HepG2 (cell line): ENCODE measurements around the gene CCL16. TPM values are rescaled to one million over a fixed set of nuclear protein-coding genes. Genes with fewer than 3 reads are reported as not detected.
A peak's percentile ranks its signal among the peaks of the same experiment; 100 is the strongest.

Experiments
- DRAP1 ChIP-seq: IDR thresholded peaks from 2 replicates; pipeline ENCODE4 v1.6.1; 2016; ENCODE audit warnings: missing genetic modification reagents, missing compliant biosample characterization
- E2F2 ChIP-seq: sonication (generic); formaldehyde crosslinking; IDR thresholded peaks from 2 replicates; pipeline ENCODE4 v1.4.0; 2020; ENCODE audit warnings: missing genetic modification reagents, borderline replicate concordance
- GATA4 ChIP-seq: sonication (generic); IDR thresholded peaks from 2 replicates; pipeline ENCODE4 v1.6.1; 2016; ENCODE audit warnings: antibody characterized with exemption, low read depth, borderline replicate concordance
- GZF1 ChIP-seq: sonication (generic); formaldehyde crosslinking; IDR thresholded peaks from 2 replicates; pipeline ENCODE4 v1.5.1; 2020; ENCODE audit warnings: mild to moderate bottlenecking, missing genetic modification reagents
- KDM3A ChIP-seq: IDR thresholded peaks from 2 replicates; pipeline ENCODE4 v1.6.1; 2018; ENCODE audit warnings: low read depth, missing compliant biosample characterization
- KLF12 ChIP-seq: sonication (generic); formaldehyde crosslinking; IDR thresholded peaks from 2 replicates; pipeline ENCODE4 v1.4.0; 2020; ENCODE audit warnings: missing genetic modification reagents, borderline replicate concordance
- KLF16 ChIP-seq, 2 experiments: sonication (generic) in 1 of 2; formaldehyde crosslinking in 1 of 2; IDR thresholded peaks; 2 replicates each; pipeline versions ENCODE4 v1.6.1 to v1.8.0; 2016 to 2023; ENCODE audit warnings: missing genetic modification reagents in 2 of 2, missing compliant biosample characterization in 1 of 2
- MAFK ChIP-seq, 2 experiments: IDR thresholded peaks in 1 of 2; conservative IDR thresholded peaks in 1 of 2; 2 replicates each; pipeline ENCODE4 v1.6.1; 2011; ENCODE audit warnings: improper control_type of control experiment in 2 of 2, low read length in 2 of 2
- MTF2 ChIP-seq: sonication (generic); formaldehyde crosslinking; IDR thresholded peaks from 2 replicates; pipeline ENCODE4 v1.5.0; 2020; ENCODE audit warnings: missing genetic modification reagents, borderline replicate concordance
- NFKBIZ ChIP-seq: IDR thresholded peaks from 2 replicates; pipeline ENCODE4 v1.6.1; 2018; ENCODE audit warnings: missing genetic modification reagents, missing compliant biosample characterization
- POLR2A ChIP-seq, 2 experiments: IDR thresholded peaks; 2 replicates each; pipeline ENCODE4 v1.6.1; 2011; ENCODE audit warnings: low read depth in 2 of 2, low read length in 2 of 2, mild to moderate bottlenecking in 1 of 2, moderate library complexity in 1 of 2; ENCODE audit not compliant: insufficient read depth in 1 of 2
- RAD51 ChIP-seq: fragments of 450-650 bp; IDR thresholded peaks from 2 replicates; pipeline ENCODE4 v1.6.1; 2016; ENCODE audit warnings: borderline replicate concordance
- RARG ChIP-seq: sonication (generic); formaldehyde crosslinking; IDR thresholded peaks from 2 replicates; pipeline ENCODE4 v1.4.0; 2020; ENCODE audit warnings: low read depth, mild to moderate bottlenecking, missing genetic modification reagents
- SAP130 ChIP-seq: IDR thresholded peaks from 2 replicates; pipeline ENCODE4 v1.6.1; 2016; ENCODE audit warnings: low read depth
- SNAI1 ChIP-seq: sonication (generic); formaldehyde crosslinking; IDR thresholded peaks from 2 replicates; pipeline ENCODE4 v1.5.0; 2020; ENCODE audit warnings: mild to moderate bottlenecking, missing genetic modification reagents, borderline replicate concordance
- SP2 ChIP-seq: sonication (generic); formaldehyde crosslinking; IDR thresholded peaks from 2 replicates; pipeline ENCODE4 v1.5.1; 2020; ENCODE audit warnings: mild to moderate bottlenecking, missing genetic modification reagents
- TGIF2 ChIP-seq: IDR thresholded peaks from 2 replicates; pipeline ENCODE4 v1.6.1; 2016; ENCODE audit warnings: control low read depth, missing compliant biosample characterization
- ZC3H13 ChIP-seq: sonication (generic); formaldehyde crosslinking; IDR thresholded peaks from 2 replicates; pipeline ENCODE4 v1.8.1; 2023; ENCODE audit warnings: mild to moderate bottlenecking, missing genetic modification reagents, moderate library complexity
- ZFP90 ChIP-seq: sonication (generic); formaldehyde crosslinking; IDR thresholded peaks from 2 replicates; pipeline ENCODE4 v1.8.0; 2022; ENCODE audit warnings: missing genetic modification reagents, mild to moderate bottlenecking, inconsistent platforms, borderline replicate concordance
- ZNF18 ChIP-seq: sonication (generic); formaldehyde crosslinking; IDR thresholded peaks from 2 replicates; pipeline ENCODE4 v1.8.0; 2022; ENCODE audit warnings: mild to moderate bottlenecking, missing genetic modification reagents; ENCODE audit not compliant: insufficient replicate concordance
- ZNF180 ChIP-seq: sonication (generic); formaldehyde crosslinking; IDR thresholded peaks from 2 replicates; pipeline ENCODE4 v1.4.0; 2020; ENCODE audit warnings: low read depth, missing genetic modification reagents, borderline replicate concordance
- ZNF282 ChIP-seq: fragments of 450-650 bp; IDR thresholded peaks from 2 replicates; pipeline ENCODE4 v1.6.1; 2018; ENCODE audit not compliant: partially characterized antibody
- ZNF414 ChIP-seq: sonication (generic); formaldehyde crosslinking; IDR thresholded peaks from 2 replicates; pipeline ENCODE4 v1.5.0; 2020; ENCODE audit warnings: missing genetic modification reagents
- ZNF432 ChIP-seq: sonication (generic); formaldehyde crosslinking; IDR thresholded peaks from 2 replicates; pipeline ENCODE4 v1.5.0; 2020; ENCODE audit warnings: missing genetic modification reagents, mild to moderate bottlenecking, borderline replicate concordance
- ZNF564 ChIP-seq: sonication (generic); formaldehyde crosslinking; IDR thresholded peaks from 2 replicates; pipeline ENCODE4 v1.8.1; 2023; ENCODE audit warnings: mild to moderate bottlenecking, missing genetic modification reagents
- ZNF75D ChIP-seq: sonication (generic); formaldehyde crosslinking; IDR thresholded peaks from 2 replicates; pipeline ENCODE4 v1.8.1; 2023; ENCODE audit warnings: missing genetic modification reagents, mild to moderate bottlenecking, borderline replicate concordance
- ZNF776 ChIP-seq: sonication (generic); formaldehyde crosslinking; IDR thresholded peaks from 2 replicates; pipeline ENCODE4 v1.4.0; 2020; ENCODE audit warnings: mild to moderate bottlenecking, missing genetic modification reagents
- ZNF780A ChIP-seq: sonication (generic); formaldehyde crosslinking; IDR thresholded peaks from 2 replicates; pipeline ENCODE4 v1.8.0; 2022; ENCODE audit warnings: mild to moderate bottlenecking, missing genetic modification reagents, moderate library complexity
- polyA plus RNA-seq, 8 experiments: library from polyadenylated mRNA; depleted of rRNA in 3 of 8; stranded (reverse) in 7 of 8; unstranded in 1 of 8; fragments of >200 nt; fragmentation: Illumina TruSeq in 4 of 8; extraction: Trizol in 4 of 8; gene quantifications; 2 replicates each; pipeline versions ENCODE4 v1.2.1 to v1.2.3, GENCODE V29; 2011 to 2016; ENCODE audit warnings: low read depth in 4 of 8, missing spikeins in 1 of 8, mixed read lengths in 1 of 8; ENCODE audit not compliant: insufficient read depth in 1 of 8
- total RNA-seq, 5 experiments: library from RNA; depleted of rRNA; stranded (reverse); fragments of >200 nt; fragmentation: Illumina TruSeq; extraction: Trizol; gene quantifications; 2 replicates each; pipeline ENCODE4 v1.2.3, GENCODE V29; 2016; ENCODE audit warnings: low read depth in 1 of 5

CCL16 gene
- total and polyA plus RNA-seq, 2 of the 13 experiments (the other 11 are each of a cell fraction or from before 2014, with no cell fraction given) = 2.0 to 14.7 TPM

GRCh38 chr17:36001110-36001771, 19.9 kb upstream of the CCL16 start, which contains the start of gene CCL15 (continued):
- TF ChIP-seq SAP130 (CRISPR knock-in tag) (peak; percentile 50), ZC3H13 (CRISPR knock-in tag) (no peak), ZNF780A (CRISPR knock-in tag) (no peak), MTF2 (no peak), KLF12 (CRISPR knock-in tag) (peak; percentile 37; the same call in 1 of the 2 replicates), ZNF282 (no peak), POLR2A (IDR thresholded peaks at IDR 0.05; ENCODE audit: insufficient read depth in 1 of 2, low read depth in 2 of 2, low read length in 2 of 2) (peak; percentile 66 to 75; a peak in 3 of 4 replicates), KLF16 (CRISPR knock-in tag; IDR thresholded peaks at IDR 0.05) (0 out of 4 replicates have a peak, but pooled peaks of 1 of the 2 experiments have one; percentile 19), ZNF432 (no peak), RARG (0 out of 2 replicates have a peak, but pooled peaks have one; percentile 6), ZNF180 (CRISPR knock-in tag) (no peak), ZNF18 (CRISPR knock-in tag) (peak; percentile 72), NFKBIZ (CRISPR knock-in tag) (no peak; the same call in 1 of the 2 replicates), ZNF75D (no peak), DRAP1 (peak; percentile 12; the same call in 1 of the 2 replicates), GZF1 (CRISPR knock-in tag) (no peak), MAFK (conservative IDR thresholded peaks at IDR 0.05 in 1 of 2, IDR thresholded peaks at IDR 0.05 in 1 of 2; ENCODE audit: low read length in 2 of 2) (no peak), ZNF776 (CRISPR knock-in tag) (no peak), GATA4 (no peak), E2F2 (no peak), RAD51 (no peak), KDM3A (CRISPR knock-in tag) (no peak), ZNF564 (CRISPR knock-in tag) (no peak), SNAI1 (CRISPR knock-in tag) (no peak), ZNF414 (peak; percentile 37; the same call in 1 of the 2 replicates), ZFP90 (CRISPR knock-in tag) (0 out of 2 replicates have a peak, but pooled peaks have one; percentile 66), TGIF2 (CRISPR knock-in tag) (no peak), SP2 (CRISPR knock-in tag) (no peak)
